Thoracic aorta (tissue), 2 donors: Measurements from ENCODE around the gene ZNF202. TPM values are rescaled to one million over a fixed set of nuclear protein-coding genes. Genes with fewer than 3 reads are reported as not detected.

Source experiments
- ATAC-seq: fragments of 150-250 bp; one replicate; pipeline ENCODE4 v1.8.0; 2017; ENCODE audit warnings: low read depth; ENCODE audit not compliant: insufficient number of reproducible peaks, low FRiP score
- DNase-seq: peaks from one replicate; pipeline ENCODE4 v3.0.0-alpha.2; 2020; ENCODE audit warnings: low spot score
- H3K27ac ChIP-seq, 2 donors: fragments of 200-600 bp; sonication (generic); 1 replicate in 1 of 2; 2 replicates in 1 of 2; pipeline ENCODE4 v1.5.1; 2016; ENCODE audit warnings: mild to moderate bottlenecking in 2 of 2, moderate library complexity in 2 of 2
- H3K27me3 ChIP-seq: fragments of 200-600 bp; sonication (generic); replicated peaks from 2 replicates; pipeline ENCODE4 v1.6.0; 2016; ENCODE audit warnings: mild to moderate bottlenecking; ENCODE audit not compliant: insufficient read depth
- H3K36me3 ChIP-seq: fragments of 200-600 bp; sonication (generic); one replicate; pipeline ENCODE4 v1.5.1; 2016
- H3K4me1 ChIP-seq, 2 donors: fragments of 200-600 bp; sonication (generic); 1 replicate in 1 of 2; 2 replicates in 1 of 2; pipeline versions ENCODE4 v1.5.1 to v1.6.0; 2016; ENCODE audit warnings: low read depth in 2 of 2, mild to moderate bottlenecking in 1 of 2; ENCODE audit not compliant: control insufficient read depth in 1 of 2
- H3K4me3 ChIP-seq: fragments of 200-600 bp; sonication (generic); 2 replicates; pipeline ENCODE4 v1.5.1; 2016; ENCODE audit warnings: mild to moderate bottlenecking
- H3K9me3 ChIP-seq: fragments of 200-600 bp; sonication (generic); 2 replicates; pipeline ENCODE4 v1.5.1; 2016
- total RNA-seq, 2 donors: library from RNA; depleted of rRNA; stranded (reverse); fragments of >200 nt; gene quantifications; one replicate each; pipeline versions ENCODE4 v1.1.0 to v1.2.3, GENCODE V29; 2016
- TF ChIP-seq, protein P1 (sequence below): fragments of 200-600 bp; sonication (generic); IDR thresholded peaks from one replicate; pipeline ENCODE4 v1.5.1; 2019; ENCODE audit warnings: antibody characterized with exemption

ZNF202 gene
- total RNA-seq, 2 donors from 2014 or later, result 3.9 to 10.9 TPM

DNA sequence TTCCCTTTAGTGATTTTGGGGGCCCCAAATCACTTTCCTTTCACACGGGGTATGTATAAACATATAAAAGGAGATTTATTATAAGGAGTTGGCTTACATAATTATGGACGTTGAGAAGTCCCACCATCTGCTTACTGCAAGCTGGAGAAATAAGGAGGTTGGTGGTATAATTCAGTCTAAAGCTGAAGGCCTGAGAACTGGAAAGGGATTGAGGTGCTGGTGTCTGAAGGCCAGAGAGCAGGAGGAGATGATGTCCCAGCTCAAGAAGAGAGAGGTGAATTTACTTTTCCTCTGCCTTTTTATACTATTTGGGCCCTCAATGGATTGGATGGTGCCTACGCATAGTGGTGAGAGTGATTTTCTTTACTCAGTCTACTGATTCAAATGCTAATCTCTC is 1.3 kb upstream of the ZNF202 start:
- H3K4me3 ChIP-seq, result peak overlapping the region; percentile 96
- TF ChIP-seq, protein P1, sequence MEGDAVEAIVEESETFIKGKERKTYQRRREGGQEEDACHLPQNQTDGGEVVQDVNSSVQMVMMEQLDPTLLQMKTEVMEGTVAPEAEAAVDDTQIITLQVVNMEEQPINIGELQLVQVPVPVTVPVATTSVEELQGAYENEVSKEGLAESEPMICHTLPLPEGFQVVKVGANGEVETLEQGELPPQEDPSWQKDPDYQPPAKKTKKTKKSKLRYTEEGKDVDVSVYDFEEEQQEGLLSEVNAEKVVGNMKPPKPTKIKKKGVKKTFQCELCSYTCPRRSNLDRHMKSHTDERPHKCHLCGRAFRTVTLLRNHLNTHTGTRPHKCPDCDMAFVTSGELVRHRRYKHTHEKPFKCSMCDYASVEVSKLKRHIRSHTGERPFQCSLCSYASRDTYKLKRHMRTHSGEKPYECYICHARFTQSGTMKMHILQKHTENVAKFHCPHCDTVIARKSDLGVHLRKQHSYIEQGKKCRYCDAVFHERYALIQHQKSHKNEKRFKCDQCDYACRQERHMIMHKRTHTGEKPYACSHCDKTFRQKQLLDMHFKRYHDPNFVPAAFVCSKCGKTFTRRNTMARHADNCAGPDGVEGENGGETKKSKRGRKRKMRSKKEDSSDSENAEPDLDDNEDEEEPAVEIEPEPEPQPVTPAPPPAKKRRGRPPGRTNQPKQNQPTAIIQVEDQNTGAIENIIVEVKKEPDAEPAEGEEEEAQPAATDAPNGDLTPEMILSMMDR, result no peak

DNA sequence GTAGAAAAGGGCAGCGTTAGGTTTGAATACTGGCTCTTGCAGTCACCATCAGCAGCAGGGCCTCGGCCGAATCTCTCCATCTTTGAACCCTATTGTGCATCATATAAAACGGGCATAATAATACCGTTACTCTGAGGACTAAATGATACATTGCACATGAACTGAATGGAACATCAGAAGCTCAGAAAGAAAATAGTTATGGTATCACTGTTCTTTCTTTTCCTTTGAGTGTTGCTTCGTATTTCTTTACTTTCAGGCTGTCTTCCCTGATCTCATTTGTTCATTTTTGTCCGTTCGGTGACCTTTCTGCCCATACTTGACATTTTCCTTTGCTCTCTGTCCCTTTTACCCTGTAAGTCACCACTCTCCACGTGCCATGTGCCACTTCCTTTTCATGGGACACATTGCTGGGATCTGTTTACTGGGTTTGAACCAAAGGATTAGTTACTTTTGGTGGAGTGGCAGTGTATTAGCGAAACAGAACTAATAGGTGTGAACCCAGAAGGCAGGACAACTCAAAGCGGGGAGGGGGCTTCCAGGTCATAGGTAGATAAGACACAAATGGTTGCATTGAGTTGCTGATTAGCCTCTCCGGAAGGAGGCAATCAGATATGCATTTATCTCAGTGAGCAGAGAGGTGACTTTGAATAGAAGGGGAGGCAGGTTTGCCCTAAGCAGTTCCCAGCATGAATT is 717 bp upstream of the ZNF202 start:
- H3K36me3 ChIP-seq, result no peaks in the 10 kb centered on the region
- no peak for DNase-seq
- no peaks in the 10 kb centered on the region for H3K9me3 ChIP-seq
- TF ChIP-seq, protein P1, result no peak
- H3K27me3 ChIP-seq, result no peaks in the 10 kb centered on the region
- ATAC-seq, result no peak
- peaks cover 9 to 18% of the 10 kb centered on the region in 2 donors for H3K4me1 ChIP-seq
- peak overlapping the region; percentile 96 for H3K4me3 ChIP-seq
- peak overlapping the region; percentile 54 to 55 for H3K27ac ChIP-seq

More for the DNA sequence above, 1.3 kb upstream of the ZNF202 start:
- DNase-seq, result no peak
- H3K27me3 ChIP-seq, result no peaks in the 10 kb centered on the region
- H3K9me3 ChIP-seq, result no peaks in the 10 kb centered on the region
- no peak for ATAC-seq
- H3K27ac ChIP-seq, result no peak overlapping the region
- peaks cover 9 to 18% of the 10 kb centered on the region in 2 donors for H3K4me1 ChIP-seq
- H3K36me3 ChIP-seq, result no peaks in the 10 kb centered on the region

DNA sequence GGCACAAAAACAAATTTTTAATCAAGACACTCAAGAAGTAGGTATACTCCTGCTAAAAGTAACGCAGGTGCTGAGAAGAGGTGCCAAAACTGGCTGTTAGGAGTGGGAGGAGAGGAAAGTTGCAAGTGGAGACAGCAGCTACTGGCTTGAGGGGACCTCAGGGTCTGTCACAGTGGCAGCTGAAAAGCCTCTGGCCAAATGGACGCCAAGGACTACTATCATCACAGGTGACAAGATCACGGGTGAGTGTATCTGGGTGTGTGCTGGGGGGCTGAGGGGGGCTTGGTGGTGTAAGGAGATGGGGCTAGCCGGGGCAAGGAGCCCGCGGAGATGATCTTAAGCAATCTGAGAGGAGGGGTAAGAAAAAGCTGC is 687 bp downstream of the ZNF202 start:
- TF ChIP-seq, protein P1, result no peak
- ATAC-seq (no peak), DNase-seq (no peak)
- no peaks in the 10 kb centered on the region for H3K27me3 ChIP-seq
- peak overlapping the region; percentile 96 for H3K4me3 ChIP-seq
- no peaks in the 10 kb centered on the region for H3K36me3 ChIP-seq
- no peaks in the 10 kb centered on the region for H3K9me3 ChIP-seq
- peaks cover 9 to 18% of the 10 kb centered on the region in 2 donors for H3K4me1 ChIP-seq
- peak overlapping the region; percentile 54 to 55 for H3K27ac ChIP-seq

DNA sequence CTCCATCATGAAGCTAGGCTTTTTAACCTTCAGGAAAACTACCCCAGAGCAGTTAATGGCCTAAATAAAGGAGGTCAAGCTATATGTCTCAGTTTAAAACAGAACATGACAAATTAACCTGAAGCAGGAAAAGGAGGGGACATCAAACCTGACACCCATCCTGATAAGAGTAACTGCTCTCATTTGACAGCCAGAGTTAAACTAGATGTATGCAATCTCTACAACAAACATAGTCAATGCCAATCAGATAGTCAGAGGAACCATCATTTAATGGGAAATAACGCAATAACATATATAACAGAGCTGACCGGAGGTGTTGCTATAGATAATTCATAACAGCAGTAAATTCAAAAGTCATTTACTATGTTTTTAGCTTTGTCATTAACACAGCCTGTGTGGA is 3.1 kb downstream of the ZNF202 start:
- no peak for DNase-seq
- Histone ChIP-seq H3K36me3 (no peaks in the 10 kb centered on the region), H3K4me1 (peaks cover 9 to 18% of the 10 kb centered on the region in 2 donors), H3K27ac (no peak overlapping the region), H3K9me3 (no peaks in the 10 kb centered on the region), H3K27me3 (no peaks in the 10 kb centered on the region), H3K4me3 (no peak overlapping the region)
- no peak for ATAC-seq
- TF ChIP-seq, protein P1, result no peak

DNA sequence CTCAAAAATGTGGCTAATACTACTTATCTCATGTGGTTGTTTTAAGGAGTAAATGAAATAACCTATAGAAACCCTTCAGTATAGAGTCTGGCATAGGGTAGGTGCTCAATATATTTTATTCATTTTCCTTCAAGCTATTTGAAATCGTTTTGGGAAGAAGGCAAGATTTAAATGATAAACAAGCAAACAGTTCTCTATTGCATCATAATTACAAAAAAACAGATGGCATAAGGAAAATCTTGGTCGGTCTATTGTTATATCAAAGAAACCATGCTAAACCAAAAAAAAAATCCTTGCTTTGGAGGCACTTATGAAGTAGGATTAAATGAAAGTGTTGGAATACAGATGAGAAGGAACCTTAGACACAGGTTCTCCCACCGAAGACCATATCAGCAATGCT is 4.7 kb downstream of the ZNF202 start:
- no peak for DNase-seq
- H3K4me3 ChIP-seq, result no peak overlapping the region
- ATAC-seq, result no peak
- H3K4me1 ChIP-seq, result peaks cover 9% of the 10 kb centered on the region in 2 donors
- no peak overlapping the region for H3K27ac ChIP-seq
- no peaks in the 10 kb centered on the region for H3K27me3 ChIP-seq
- TF ChIP-seq, protein P1, result no peak
- H3K36me3 ChIP-seq, result no peaks in the 10 kb centered on the region
- H3K9me3 ChIP-seq, result no peaks in the 10 kb centered on the region
